NCI-H2227 treated with DMSO at 0.1 percent for 48 hours (cell line): Measurements from ENCODE around the gene TUBGCP2.

Experiments used
- DNase-seq: peaks from one replicate; lab custom pipeline; 2025; lab: John Stamatoyannopoulos, UW

The TUBGCP2 gene

GRCh38 chr10:133279326-133280226 lies 29.1 kb downstream of the TUBGCP2 start:
- DNase-seq = no peak

GRCh38 chr10:133278577-133279265 lies 30.0 kb downstream of the TUBGCP2 start:
- no peak for DNase-seq

GRCh38 chr10:133277993-133278576 lies 30.6 kb downstream of the TUBGCP2 start:
- DNase-seq = no peak

GRCh38 chr10:133277277-133277992 lies 31.2 kb downstream of the TUBGCP2 start:
- no peak for DNase-seq

GRCh38 chr10:133276435-133277201 lies 32.1 kb downstream of the TUBGCP2 start, which contains the start of gene ADAM8:
TSS of gene ADAM8 (minus strand) at chr10:133276868. CDS start at chr10:133276817, 51 bp downstream.
- DNase-seq = no peak

GRCh38 chr10:133276100-133276434 lies 32.6 kb downstream of the TUBGCP2 start:
- no peak for DNase-seq

- no peak for DNase-seq
Measured at GRCh38 chr10:133275684-133276092, 33.0 kb downstream of the TUBGCP2 start.

- no peak for DNase-seq
Measured at GRCh38 chr10:133274751-133275683, 33.7 kb downstream of the TUBGCP2 start.

- DNase-seq = no peak
Measured at GRCh38 chr10:133273534-133274143, 35.0 kb downstream of the TUBGCP2 start.

GRCh38 chr10:133272964-133273420 lies 35.7 kb downstream of the TUBGCP2 start:
- no peak for DNase-seq

- no peak for DNase-seq
Measured at GRCh38 chr10:133272301-133272963, 36.2 kb downstream of the TUBGCP2 start.

- no peak for DNase-seq
Measured at GRCh38 chr10:133271521-133272300, 37.0 kb downstream of the TUBGCP2 start.

- DNase-seq = no peak
Measured at GRCh38 chr10:133270773-133271297, 37.8 kb downstream of the TUBGCP2 start.

GRCh38 chr10:133270204-133270603 lies 38.5 kb downstream of the TUBGCP2 start:
- DNase-seq = no peak

GRCh38 chr10:133269367-133269766 lies 39.3 kb downstream of the TUBGCP2 start:
- no peak for DNase-seq

- DNase-seq = no peak
Measured at GRCh38 chr10:133268532-133268931, 40.1 kb downstream of the TUBGCP2 start.

- DNase-seq = no peak
Measured at GRCh38 chr10:133267829-133268228, 40.8 kb downstream of the TUBGCP2 start.

- no peak for DNase-seq
Measured at GRCh38 chr10:133267293-133267692, 41.4 kb downstream of the TUBGCP2 start.
